ENCODE measurements around the gene ASPSCR1. TPM values are rescaled to one million over a fixed set of nuclear protein-coding genes. Genes with fewer than 3 reads are reported as not detected.
"Not testable (repeated sequence)": the region's sequence is repeated elsewhere in the genome, so short reads cannot be mapped to it uniquely, and the experiment has no call there.

ASPSCR1 gene
- total RNA-seq, 1 donor from 2014 or later: 50.0 TPM

- ATAC-seq (ENCODE audit: low read depth) (peak; percentile 93), DNase-seq (peak; percentile 95)
- Mint-ChIP-seq H3K27ac (peak within 1 kb of the TSS; percentile 94), H3K27me3 (no peaks in the 10 kb centered on the region), H3K4me1 (peaks cover 27% of the 10 kb centered on the region), H3K9me3 (no peaks in the 10 kb centered on the region), H3K4me3 (peak within 1 kb of the TSS; percentile 86), H3K36me3 (ENCODE audit: low read depth) (peaks cover 7% of the 10 kb centered on the region)
- POLR2A ChIA-PET: interaction anchor here (0.5 to 2.3 kb wide), 34 partner anchors 9 to 644 kb away, joined by 3 to 43 read pairs (median 4); partner anchors contain the start of genes ASPSCR1, CCDC57, CENPX and CSNK1D
- TF ChIP-seq, protein P1, sequence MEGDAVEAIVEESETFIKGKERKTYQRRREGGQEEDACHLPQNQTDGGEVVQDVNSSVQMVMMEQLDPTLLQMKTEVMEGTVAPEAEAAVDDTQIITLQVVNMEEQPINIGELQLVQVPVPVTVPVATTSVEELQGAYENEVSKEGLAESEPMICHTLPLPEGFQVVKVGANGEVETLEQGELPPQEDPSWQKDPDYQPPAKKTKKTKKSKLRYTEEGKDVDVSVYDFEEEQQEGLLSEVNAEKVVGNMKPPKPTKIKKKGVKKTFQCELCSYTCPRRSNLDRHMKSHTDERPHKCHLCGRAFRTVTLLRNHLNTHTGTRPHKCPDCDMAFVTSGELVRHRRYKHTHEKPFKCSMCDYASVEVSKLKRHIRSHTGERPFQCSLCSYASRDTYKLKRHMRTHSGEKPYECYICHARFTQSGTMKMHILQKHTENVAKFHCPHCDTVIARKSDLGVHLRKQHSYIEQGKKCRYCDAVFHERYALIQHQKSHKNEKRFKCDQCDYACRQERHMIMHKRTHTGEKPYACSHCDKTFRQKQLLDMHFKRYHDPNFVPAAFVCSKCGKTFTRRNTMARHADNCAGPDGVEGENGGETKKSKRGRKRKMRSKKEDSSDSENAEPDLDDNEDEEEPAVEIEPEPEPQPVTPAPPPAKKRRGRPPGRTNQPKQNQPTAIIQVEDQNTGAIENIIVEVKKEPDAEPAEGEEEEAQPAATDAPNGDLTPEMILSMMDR (IDR thresholded peaks at IDR 0.05): no peak
- intact Hi-C loops (cut with micrococcal nuclease): loop anchor here (1.0 to 10.0 kb wide), 9 partner anchors 14 to 258 kb away; partner anchors contain the start of genes ASPSCR1, DUS1L, FASN and GPS1
- CTCF ChIA-PET: interaction anchor here (0.5 to 1.5 kb wide), 11 partner anchors 10 to 782 kb away, joined by 3 to 25 read pairs (median 4); partner anchors contain the start of genes CENPX and LRRC45
Observed at GRCh38 chr17:82037092-82037888, 59.9 kb downstream of the ASPSCR1 start, which contains the start of gene DCXR. Gene DCXR, minus strand, starts transcription at chr17:82037697. Its CDS starts 15 bp downstream, at chr17:82037682.

DNA sequence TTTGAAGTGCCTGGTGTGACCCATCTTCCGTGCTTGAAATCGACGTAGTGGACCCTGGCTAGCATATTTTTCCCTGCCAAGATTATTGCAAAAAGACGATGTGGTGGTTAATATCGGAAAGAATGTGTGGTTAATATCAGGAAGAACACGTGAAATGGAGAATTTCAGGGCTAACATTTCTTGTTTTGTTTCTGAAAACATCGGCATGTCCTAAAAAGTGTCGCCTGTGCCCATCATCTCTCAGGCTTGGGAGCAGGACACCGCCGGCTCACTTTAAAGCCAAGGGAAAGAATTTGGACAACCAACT is 60.4 kb downstream of the ASPSCR1 start:
- DNase-seq: no peak
- H3K4me1 Mint-ChIP-seq: peaks cover 26% of the 10 kb centered on the region
- no peak for ATAC-seq (ENCODE audit: low read depth)
- peak overlapping the region; percentile 94 for H3K27ac Mint-ChIP-seq
- CTCF ChIA-PET: interaction anchor here (0.5 to 1.5 kb wide), 11 partner anchors 10 to 781 kb away, joined by 3 to 25 read pairs (median 4); partner anchors contain the start of genes CENPX and LRRC45
- POLR2A ChIA-PET: interaction anchor here (0.5 to 2.3 kb wide), 32 partner anchors 14 to 644 kb away, joined by 3 to 43 read pairs (median 4); partner anchors contain the start of genes ASPSCR1, CCDC57, CENPX and CSNK1D
- no peaks in the 10 kb centered on the region for H3K27me3 Mint-ChIP-seq
- peaks cover 7% of the 10 kb centered on the region for H3K36me3 Mint-ChIP-seq (ENCODE audit: low read depth)
- intact Hi-C loops (cut with micrococcal nuclease): loop anchor here (1.0 to 10.0 kb wide), 9 partner anchors 13 to 257 kb away; partner anchors contain the start of genes ASPSCR1, DUS1L, FASN and GPS1
- no peaks in the 10 kb centered on the region for H3K9me3 Mint-ChIP-seq
- TF ChIP-seq, protein P1 (IDR thresholded peaks at IDR 0.05): no peak
- peak overlapping the region; percentile 86 for H3K4me3 Mint-ChIP-seq

DNA sequence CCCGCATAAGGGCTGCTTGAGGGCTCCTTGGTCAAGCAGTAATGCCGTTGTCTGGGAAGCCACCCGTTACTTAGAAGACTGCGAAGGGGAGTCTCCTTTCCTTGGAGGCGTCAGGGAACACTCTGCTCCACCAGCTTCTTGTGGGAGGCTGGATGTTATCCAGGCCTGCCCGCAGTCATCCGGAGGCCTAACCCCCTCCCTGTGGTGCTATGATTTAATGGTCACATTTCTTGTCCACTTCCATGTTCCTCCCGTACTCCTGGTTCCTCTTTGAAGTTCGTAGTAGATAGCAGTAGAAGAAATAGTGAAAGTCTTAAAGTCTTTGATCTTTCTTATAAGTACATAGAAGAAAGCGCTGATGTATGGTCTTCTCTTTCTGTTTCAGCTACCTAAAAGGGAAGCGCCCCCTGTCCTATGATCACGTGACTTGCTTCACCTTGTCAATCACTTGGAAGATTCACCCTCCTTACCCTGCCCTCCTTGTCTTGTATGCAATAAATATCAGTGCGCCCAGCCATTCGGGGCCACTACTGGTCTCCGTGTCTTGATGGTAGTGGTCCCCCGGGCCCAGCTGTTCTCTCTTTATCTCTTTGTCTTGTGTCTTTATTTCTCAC is 61.5 kb downstream of the ASPSCR1 start:
- H3K36me3 Mint-ChIP-seq (ENCODE audit: low read depth); DNase-seq; ATAC-seq (ENCODE audit: low read depth); H3K27ac Mint-ChIP-seq; H3K27me3 Mint-ChIP-seq; H3K9me3 Mint-ChIP-seq: not testable (repeated sequence)
- CTCF ChIA-PET: interaction anchor here (0.6 to 1.5 kb wide), 2 partner anchors 56 to 308 kb away, joined by 3 to 4 read pairs; no protein-coding TSS in a partner anchor
- Mint-ChIP-seq H3K4me3 (peak overlapping the region; percentile 32), H3K4me1 (peaks cover 26% of the 10 kb centered on the region)
- POLR2A ChIA-PET: interaction anchor here (2.3 kb wide), 1 partner anchor 60 kb away, joined by 28 read pairs; the partner anchor contains the start of gene FASN
- intact Hi-C loops (cut with micrococcal nuclease): loop anchor here (5.0 to 10.0 kb wide), 3 partner anchors 62 to 256 kb away; partner anchors contain the start of genes ASPSCR1 and SLC16A3

DNA sequence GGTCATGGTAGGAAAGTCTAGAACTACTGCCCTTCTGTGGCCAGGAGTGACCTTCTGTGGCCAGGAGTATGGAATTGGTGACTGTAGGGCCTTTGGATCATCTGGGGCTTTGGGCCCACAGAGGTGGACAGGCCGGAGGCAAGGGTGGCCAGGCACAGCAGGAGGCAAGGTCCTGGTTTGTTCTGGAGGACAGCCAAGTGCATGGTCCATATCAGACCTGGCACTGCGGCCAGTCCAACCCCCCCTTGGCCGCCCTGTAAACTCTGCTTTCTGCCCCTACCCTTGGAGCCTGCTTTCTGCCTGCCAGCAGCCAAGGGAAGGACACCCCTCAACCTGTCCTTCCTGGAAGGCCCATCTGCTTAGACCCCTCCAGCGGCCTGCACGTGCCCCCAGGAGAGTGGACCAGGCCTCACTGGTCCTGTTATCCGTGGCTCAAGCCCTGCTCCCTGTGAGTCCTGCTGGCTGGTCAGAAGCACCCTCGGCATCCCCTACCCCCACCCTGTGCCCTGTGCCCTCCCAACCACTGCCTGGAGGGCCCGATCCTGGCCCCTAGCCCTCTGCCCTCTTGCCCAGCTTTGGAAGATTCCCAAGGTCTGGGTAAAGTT is 62.4 kb downstream of the ASPSCR1 start:
- H3K27me3 Mint-ChIP-seq: no peaks in the 10 kb centered on the region
- CTCF ChIA-PET: no interaction called here
- DNase-seq (no peak), ATAC-seq (ENCODE audit: low read depth) (no peak)
- TF ChIP-seq, protein P1 (IDR thresholded peaks at IDR 0.05): no peak
- peaks cover 26% of the 10 kb centered on the region for H3K4me1 Mint-ChIP-seq
- H3K9me3 Mint-ChIP-seq: no peaks in the 10 kb centered on the region
- POLR2A ChIA-PET: interaction anchor here (0.7 kb wide), 1 partner anchor 17 kb away, joined by 4 read pairs; the partner anchor contains the start of gene LRRC45
- H3K36me3 Mint-ChIP-seq (ENCODE audit: low read depth): peaks cover 7% of the 10 kb centered on the region
- no peak overlapping the region for H3K4me3 Mint-ChIP-seq
- no peak overlapping the region for H3K27ac Mint-ChIP-seq
- intact Hi-C loops (cut with micrococcal nuclease): loop anchor here (5.0 to 10.0 kb wide), 3 partner anchors 62 to 255 kb away; partner anchors contain the start of genes ASPSCR1 and SLC16A3

- Mint-ChIP-seq H3K9me3 (no peaks in the 10 kb centered on the region), H3K27me3 (no peaks in the 10 kb centered on the region), H3K36me3 (ENCODE audit: low read depth) (no peaks in the 10 kb centered on the region), H3K27ac (no peak overlapping the region), H3K4me1 (peaks cover 16% of the 10 kb centered on the region), H3K4me3 (no peak overlapping the region)
- ATAC-seq (ENCODE audit: low read depth) (no peak), DNase-seq (no peak)
- TF ChIP-seq, protein P1 (IDR thresholded peaks at IDR 0.05): no peak
- intact Hi-C loops (cut with micrococcal nuclease): no loop called here
- ChIA-PET CTCF (interaction anchor here (1.1 kb wide), 1 partner anchor 11 kb away, joined by 4 read pairs; no protein-coding TSS in a partner anchor), POLR2A (no interaction called here)
Observed at GRCh38 chr17:82041144-82041814, 63.9 kb downstream of the ASPSCR1 start.

All from activated B cell treated with CpG ODN at 0.5 μM for 24 hours (primary cell).